Glomerular visceral epithelial cell (primary cell): Measurements from ENCODE around the gene BMPR2.
"Not testable (repeated sequence)": the region's sequence is repeated elsewhere in the genome, so short reads cannot be mapped to it uniquely, and the experiment has no call there.

Experiments used
- DNase-seq: peaks from one replicate; pipeline ENCODE4 v3.0.0-alpha.2; 2016; ENCODE audit errors: extremely low spot score

BMPR2 gene

GRCh38 chr2:202529389-202529788 lies 153.3 kb downstream of the BMPR2 start:
- DNase-seq: peak; percentile 19

GRCh38 chr2:202530038-202530437 lies 153.9 kb downstream of the BMPR2 start:
- DNase-seq: peak; percentile 26

GRCh38 chr2:202535290-202535689 lies 159.2 kb downstream of the BMPR2 start:
- not testable (repeated sequence) for DNase-seq

- DNase-seq: no peak
These were observed 165.0 kb downstream of the BMPR2 start for GRCh38 chr2:202541137-202541536.

- no peak for DNase-seq
These were observed 166.0 kb downstream of the BMPR2 start for GRCh38 chr2:202542142-202542541.

- no peak for DNase-seq
These were observed 169.4 kb downstream of the BMPR2 start for GRCh38 chr2:202545523-202545922.

GRCh38 chr2:202545931-202546330 lies 169.8 kb downstream of the BMPR2 start:
- no peak for DNase-seq

- DNase-seq: not testable (repeated sequence)
These were observed 170.5 kb downstream of the BMPR2 start for GRCh38 chr2:202546499-202547141.

- DNase-seq: no peak
These were observed 172.1 kb downstream of the BMPR2 start for GRCh38 chr2:202548240-202548639.

- DNase-seq: not testable (repeated sequence)
These were observed 174.9 kb downstream of the BMPR2 start for GRCh38 chr2:202551000-202551399.

- no peak for DNase-seq
These were observed 179.2 kb downstream of the BMPR2 start for GRCh38 chr2:202555356-202555755.

- DNase-seq: no peak
These were observed 184.1 kb downstream of the BMPR2 start for GRCh38 chr2:202560200-202560599.

- DNase-seq: no peak
These were observed 188.1 kb downstream of the BMPR2 start for GRCh38 chr2:202564226-202564625.

- no peak for DNase-seq
These were observed 190.2 kb downstream of the BMPR2 start for GRCh38 chr2:202566286-202566685.

- peak; percentile 13 for DNase-seq
These were observed 198.4 kb downstream of the BMPR2 start for GRCh38 chr2:202574541-202574940.

- DNase-seq: not testable (repeated sequence)
These were observed 199.1 kb downstream of the BMPR2 start for GRCh38 chr2:202575194-202575593.

GRCh38 chr2:202577250-202578183 lies 201.4 kb downstream of the BMPR2 start:
- no peak for DNase-seq

- DNase-seq: not testable (repeated sequence)
These were observed 206.7 kb downstream of the BMPR2 start for GRCh38 chr2:202582846-202583245.

GRCh38 chr2:202583709-202584219 lies 207.6 kb downstream of the BMPR2 start:
- no peak for DNase-seq

- peak; percentile 77 for DNase-seq
These were observed 212.8 kb downstream of the BMPR2 start for GRCh38 chr2:202588647-202589581.

GRCh38 chr2:202589582-202589949 lies 213.4 kb downstream of the BMPR2 start:
- DNase-seq: no peak

- DNase-seq: no peak
These were observed 216.4 kb downstream of the BMPR2 start for GRCh38 chr2:202592566-202592965.
